GM21786 (cell line): ENCODE results near the gene KIF16B.
"Not testable (repeated sequence)": the region's sequence is repeated elsewhere in the genome, so short reads cannot be mapped to it uniquely, and the experiment has no call there.

Source experiments
- ATAC-seq: cut with Tn5 transposase; IDR thresholded peaks from one replicate; pipeline ENCODE4 v1.9.1; 2021; ENCODE audit not compliant: unreplicated experiment

The KIF16B gene

DNA sequence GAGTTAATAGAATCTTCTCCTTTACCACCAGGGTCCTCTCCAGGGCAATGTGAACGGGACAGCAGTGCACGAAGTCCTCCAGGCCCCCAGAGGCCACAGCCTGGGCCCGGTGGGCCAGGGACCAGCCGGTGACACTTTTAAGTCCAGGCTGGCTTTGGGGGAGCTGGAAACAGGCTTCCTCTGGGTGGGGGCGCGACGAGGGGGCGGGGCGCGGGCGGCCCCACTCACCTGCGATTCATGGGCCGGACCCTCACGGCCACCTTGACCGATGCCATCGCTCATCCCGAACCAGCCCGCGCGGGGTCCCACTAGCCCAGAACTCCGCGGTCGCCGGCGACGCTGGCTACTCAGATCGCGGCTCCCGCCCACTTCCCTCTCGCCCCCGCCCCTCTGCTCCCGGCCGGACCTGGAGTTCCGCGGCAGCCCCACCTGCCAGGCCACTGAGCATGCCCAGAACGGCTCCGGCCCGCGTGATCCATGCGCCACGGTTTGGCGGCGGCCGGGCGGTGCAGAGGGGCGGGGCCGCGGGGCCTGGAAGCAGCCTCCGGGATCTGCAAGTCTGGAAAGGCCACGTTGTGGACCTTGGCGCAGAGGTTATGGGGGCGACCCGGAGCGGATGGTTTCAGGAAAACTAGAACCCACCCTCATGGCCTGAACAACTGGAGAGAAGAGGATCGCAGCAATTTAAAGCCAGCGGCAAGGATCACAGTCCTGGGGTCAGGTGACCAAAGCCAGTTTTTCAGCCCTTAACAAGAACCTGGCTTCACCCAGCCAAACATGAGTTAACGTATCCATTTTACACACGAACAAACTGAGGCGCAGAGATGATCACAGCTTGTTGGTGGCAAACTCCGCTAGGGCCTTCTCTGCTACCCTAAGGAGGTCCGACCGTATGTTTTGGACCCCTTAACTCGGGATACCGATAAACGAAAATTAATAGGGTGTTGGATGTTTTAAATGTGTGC lies at the start of gene KIF16B:
KIF16B (minus strand) TSS at position 448 of the 965 bp plus-strand sequence; CDS start at position 275, 173 bp downstream.
- peak; percentile 66 for ATAC-seq

- ATAC-seq, result no peak
Measured at GRCh38 chr20:16622501-16622900, 49.3 kb upstream of the KIF16B start.

GRCh38 chr20:16621435-16622141 lies 48.3 kb upstream of the KIF16B start:
- ATAC-seq, result no peak

DNA sequence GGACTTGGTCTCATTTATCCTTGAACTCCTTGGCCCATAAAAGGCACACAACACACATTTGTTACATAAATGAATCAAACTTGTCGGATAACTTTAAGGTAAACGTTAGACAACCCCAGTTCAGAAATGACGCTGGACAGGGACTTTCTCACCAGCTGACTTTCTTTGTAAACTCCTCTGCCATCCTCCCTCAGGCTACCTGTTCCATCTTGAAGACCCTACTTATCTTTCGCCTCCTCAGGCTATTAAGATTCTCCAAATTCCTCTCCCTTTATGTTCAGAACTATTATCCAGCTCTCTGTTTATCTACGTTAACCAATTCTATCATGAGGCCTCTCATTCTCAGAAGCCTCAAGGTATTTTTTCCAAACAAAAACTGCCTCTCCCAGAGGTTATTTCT lies 47.7 kb upstream of the KIF16B start:
- no peak for ATAC-seq

GRCh38 chr20:16619953-16620352 lies 46.7 kb upstream of the KIF16B start:
- no peak for ATAC-seq

DNA sequence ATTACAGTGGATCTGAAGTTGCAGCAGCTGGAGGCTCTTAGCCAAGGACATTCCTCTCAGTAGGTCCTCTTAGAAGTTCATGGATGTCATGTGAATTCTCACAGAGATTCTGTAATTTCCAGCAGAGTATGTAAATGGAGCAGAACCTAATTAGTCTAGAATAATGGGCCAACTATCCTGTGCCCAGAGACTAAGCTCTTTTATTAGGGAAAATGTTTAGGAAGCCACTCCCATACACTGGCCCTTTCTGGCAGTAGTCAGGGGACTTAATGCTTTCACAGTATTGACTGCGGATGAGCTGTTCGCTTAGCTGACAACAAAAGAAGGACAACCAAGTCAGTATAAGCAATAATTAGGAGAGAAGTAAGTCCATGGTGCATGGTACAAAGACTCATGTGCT lies 43.8 kb upstream of the KIF16B start:
- no peak for ATAC-seq

DNA sequence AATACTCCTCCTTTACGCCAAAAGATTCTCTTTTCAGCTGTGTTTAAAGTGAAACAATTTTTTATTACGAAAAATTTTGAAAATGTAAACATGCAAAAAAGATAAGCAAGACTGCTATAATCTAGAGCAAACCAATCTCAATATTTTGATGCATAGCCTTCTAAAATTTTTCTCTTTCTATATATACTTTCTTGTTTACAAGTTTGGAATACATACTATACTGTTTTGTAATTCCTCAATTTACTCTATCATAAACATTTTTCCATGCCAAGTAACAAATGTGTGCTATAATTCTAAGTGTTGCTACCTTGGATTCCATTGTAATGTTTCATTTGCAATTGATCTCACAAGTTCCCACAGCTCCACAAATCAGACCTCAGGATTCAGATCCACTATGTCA lies 43.1 kb upstream of the KIF16B start:
- ATAC-seq, result no peak

GRCh38 chr20:16615199-16615598 lies 42.0 kb upstream of the KIF16B start:
- ATAC-seq, result no peak

- no peak for ATAC-seq
Measured at GRCh38 chr20:16613954-16614353, 40.7 kb upstream of the KIF16B start.

DNA sequence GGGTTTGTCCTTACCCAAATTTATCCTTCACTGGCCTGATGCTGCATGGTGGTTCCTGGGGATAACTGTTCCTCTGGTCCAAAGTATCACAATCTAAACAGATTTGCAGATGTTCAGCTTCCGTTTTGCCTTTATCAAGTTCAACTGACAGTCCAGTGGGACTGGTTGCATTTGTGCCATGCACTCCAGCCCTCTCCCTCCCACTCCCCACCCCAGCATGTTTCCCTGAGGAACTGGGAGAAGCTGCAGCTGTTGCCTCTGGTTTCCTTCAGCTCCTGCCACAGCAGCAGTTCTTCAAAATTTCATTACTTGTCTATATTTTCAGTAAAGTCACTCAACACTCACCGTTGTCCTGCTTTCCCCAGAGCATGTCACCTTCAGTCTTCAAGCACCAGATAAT lies 39.5 kb upstream of the KIF16B start:
- ATAC-seq, result no peak

- no peak for ATAC-seq
Measured at GRCh38 chr20:16611817-16612216, 38.6 kb upstream of the KIF16B start.

- no peak for ATAC-seq
Measured at GRCh38 chr20:16609066-16609465, 35.8 kb upstream of the KIF16B start.

DNA sequence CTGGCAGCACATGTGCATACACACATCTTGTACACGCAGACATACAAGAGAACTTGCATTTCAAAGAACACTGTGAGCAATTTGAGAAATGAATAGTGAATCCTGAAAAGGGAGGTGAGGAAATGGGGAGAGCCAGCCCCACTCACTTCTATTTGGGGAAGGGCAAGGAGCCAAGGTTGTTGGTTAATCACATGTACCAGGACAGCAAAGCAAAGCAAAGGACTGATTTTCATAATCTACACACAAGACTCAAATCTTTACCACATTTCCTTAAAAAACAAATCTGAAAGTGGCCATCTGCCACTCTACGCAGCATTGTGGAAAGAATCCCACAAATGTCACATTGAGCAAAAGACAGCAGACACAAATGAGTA lies 35.0 kb upstream of the KIF16B start:
- ATAC-seq, result no peak

GRCh38 chr20:16607364-16608276 lies 34.4 kb upstream of the KIF16B start:
- ATAC-seq, result no peak

GRCh38 chr20:16606468-16607070 lies 33.3 kb upstream of the KIF16B start:
- ATAC-seq, result no peak

DNA sequence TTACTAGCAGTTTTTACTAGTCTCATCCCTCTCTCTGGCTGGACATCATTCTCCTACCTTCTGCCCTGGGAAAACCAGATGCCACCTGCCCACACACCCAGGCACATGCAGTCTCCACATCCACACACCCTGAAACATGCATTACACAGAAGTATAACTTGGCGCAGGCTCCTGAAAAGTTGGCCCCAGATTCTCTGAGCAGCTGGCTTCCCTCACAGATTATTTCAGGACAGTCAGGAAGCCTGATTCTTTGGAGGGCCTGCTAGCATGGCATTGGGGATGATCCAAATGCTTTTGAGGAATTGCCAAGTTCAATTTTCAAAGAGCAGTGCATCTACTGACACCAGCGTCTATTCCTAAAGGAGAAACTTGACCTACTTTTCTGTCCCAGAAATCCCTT lies 27.8 kb upstream of the KIF16B start:
- no peak for ATAC-seq

DNA sequence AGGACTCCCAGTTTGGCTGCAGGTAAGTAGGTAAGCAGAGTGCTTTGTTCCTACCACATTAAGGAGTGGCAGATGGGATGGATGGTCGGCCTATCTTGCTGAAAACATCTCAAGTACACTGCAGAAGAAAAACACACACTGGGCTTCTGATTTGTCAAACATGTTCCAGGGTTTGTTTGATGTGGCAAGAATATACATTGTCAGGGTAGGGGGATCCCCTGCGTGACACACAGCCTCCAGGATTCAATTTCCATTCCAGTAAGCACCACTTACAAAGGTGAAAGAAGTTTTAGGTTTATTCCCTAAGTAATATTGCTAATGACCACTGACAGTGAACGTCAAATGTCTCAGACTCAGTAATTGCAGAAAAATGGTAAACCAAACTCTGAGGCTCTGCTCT lies 26.0 kb upstream of the KIF16B start:
- no peak for ATAC-seq

GRCh38 chr20:16596991-16597390 lies 23.7 kb upstream of the KIF16B start:
- no peak for ATAC-seq

GRCh38 chr20:16596404-16596803 lies 23.2 kb upstream of the KIF16B start:
- not testable (repeated sequence) for ATAC-seq

- no peak for ATAC-seq
Measured at GRCh38 chr20:16595376-16595775, 22.1 kb upstream of the KIF16B start.
